ENCODE results near the gene UBAP1L.
A peak's percentile ranks its signal among the peaks of the same experiment; 100 is the strongest.
"Not testable (repeated sequence)": the region's sequence is repeated elsewhere in the genome, so short reads cannot be mapped to it uniquely, and the experiment has no call there.

UBAP1L gene

DNA sequence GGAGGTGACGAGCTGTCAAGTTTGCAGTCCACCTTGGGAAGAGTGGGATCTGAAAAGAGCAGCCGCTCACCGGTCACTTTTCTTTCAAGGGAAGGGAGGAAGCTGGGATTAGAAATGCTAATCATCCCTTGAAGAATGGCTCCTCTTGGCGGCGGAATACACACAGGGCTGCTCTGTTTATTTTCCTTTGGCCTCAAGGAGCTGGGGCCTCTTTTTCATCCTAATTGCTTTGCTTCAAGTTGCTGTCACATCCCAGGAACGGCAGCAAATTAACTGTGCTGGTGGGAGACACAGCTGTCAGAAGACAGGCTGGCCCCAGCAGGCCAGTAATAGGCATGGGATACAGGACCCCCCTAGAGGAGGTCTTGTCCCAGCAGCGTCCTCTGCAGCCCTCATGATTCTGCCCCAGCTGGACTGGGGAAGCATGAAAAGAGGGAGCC, 31.7 kb downstream of the UBAP1L start:
- no peak for DNase-seq (ENCODE audit: low spot score)

GRCh38 chr15:65082303-65082953, 32.6 kb downstream of the UBAP1L start:
- no peak for DNase-seq (ENCODE audit: low spot score)

- DNase-seq (ENCODE audit: low spot score): no peak
Observed at GRCh38 chr15:65081758-65082157, 33.2 kb downstream of the UBAP1L start.

GRCh38 chr15:65081270-65081669, 33.7 kb downstream of the UBAP1L start:
- no peak for DNase-seq (ENCODE audit: low spot score)

DNA sequence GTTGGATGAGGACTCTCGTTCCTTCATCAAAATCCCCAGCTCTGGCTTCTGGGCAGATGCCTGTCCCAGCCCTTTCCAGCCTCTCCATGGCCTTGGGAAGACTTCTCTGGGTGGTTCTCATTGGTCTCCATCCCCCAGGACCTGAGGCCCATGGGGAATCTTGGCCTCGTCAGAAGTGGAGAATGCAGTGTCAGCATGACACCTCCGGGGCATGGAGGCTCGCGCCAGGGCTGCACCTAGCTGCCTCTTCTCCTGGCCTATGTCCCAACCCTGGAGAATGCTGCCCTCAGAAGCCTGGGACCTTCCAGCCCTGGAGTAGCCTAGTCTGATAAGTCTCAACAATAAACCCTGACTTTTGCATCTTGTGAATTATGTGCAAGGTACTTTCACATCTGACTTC, 35.4 kb downstream of the UBAP1L start:
- no peak for DNase-seq (ENCODE audit: low spot score)

DNA sequence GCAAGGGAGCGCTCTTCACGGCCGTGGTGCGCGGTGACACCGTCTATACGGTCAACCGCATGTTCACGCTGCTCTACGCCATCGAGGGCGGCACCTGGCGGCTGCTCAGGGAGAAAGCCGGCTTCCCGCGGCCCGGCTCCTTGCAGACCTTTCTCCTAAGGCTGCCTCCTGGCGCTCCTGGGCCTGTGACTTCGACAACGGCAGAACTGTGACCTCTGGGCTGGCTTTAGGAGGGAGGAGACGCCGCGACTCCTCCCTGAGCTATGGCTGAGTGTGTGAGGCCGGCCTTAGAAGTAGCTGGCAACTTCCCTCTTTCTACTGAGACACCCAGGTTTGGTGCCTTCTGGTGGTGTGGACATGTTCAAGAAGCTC, 37.0 kb downstream of the UBAP1L start:
- peak; percentile 84 for DNase-seq (ENCODE audit: low spot score)

- DNase-seq (ENCODE audit: low spot score): no peak
Observed at GRCh38 chr15:65077291-65077980, 37.6 kb downstream of the UBAP1L start.

DNA sequence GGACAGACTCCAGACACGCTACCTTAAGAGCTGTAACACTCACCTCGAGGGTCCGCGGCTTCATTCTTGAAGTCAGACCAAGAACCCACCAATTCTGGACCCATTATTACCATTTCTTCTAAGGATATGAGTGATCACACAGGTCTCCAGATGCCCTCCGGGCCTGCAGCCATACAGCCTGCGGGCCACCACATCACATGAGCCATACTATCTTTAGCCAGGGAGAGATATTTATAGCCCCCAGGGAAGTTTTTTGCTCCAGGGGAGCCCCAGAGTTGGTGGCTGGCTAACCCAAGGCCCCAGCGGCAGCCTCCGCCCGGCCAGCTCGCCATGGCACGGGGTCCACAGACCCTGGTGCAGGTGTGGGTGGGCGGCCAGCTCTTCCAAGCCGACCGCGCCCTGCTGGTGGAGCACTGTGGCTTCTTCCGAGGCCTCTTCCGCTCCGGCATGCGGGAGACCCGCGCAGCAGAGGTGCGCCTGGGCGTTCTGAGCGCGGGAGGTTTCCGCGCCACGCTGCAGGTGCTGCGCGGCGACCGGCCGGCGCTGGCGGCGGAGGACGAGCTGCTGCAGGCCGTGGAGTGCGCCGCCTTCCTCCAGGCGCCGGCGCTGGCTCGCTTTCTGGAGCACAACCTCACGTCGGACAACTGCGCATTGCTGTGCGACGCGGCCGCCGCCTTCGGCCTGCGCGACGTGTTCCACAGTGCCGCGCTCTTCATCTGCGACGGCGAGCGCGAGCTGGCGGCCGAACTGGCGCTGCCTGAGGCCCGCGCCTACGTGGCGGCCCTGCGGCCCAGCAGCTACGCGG, 38.3 kb downstream of the UBAP1L start, which contains the start of gene KBTBD13:
Gene KBTBD13, plus strand, starts transcription at position 261 of the 805 bp plus-strand sequence. Its CDS starts 70 bp downstream, at position 331.
- no peak for DNase-seq (ENCODE audit: low spot score)

- not testable (repeated sequence) for DNase-seq (ENCODE audit: low spot score)
Observed at GRCh38 chr15:65075607-65076395, 39.2 kb downstream of the UBAP1L start.

DNA sequence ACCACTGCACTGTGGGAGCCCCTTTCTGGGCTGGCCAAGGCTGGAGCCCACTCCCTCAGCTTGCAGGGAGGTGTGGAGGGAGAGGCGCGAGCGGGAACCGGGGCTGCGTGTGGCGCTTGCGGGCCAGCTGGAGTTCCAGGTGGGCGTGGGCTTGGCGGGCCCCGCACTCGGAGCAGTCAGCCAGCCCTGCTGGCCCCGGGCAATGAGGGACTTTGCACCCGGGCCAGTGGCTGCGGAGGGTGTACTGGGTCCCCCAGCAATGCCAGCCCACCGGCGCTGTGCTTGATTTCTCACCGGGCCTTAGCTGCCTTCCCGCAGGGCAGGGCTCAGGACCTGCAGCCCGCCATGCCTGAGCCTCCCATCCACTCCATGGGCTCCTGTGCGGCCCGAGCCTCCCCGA, 40.1 kb downstream of the UBAP1L start:
- DNase-seq (ENCODE audit: low spot score): not testable (repeated sequence)

GRCh38 chr15:65072617-65073016, 42.4 kb downstream of the UBAP1L start:
- DNase-seq (ENCODE audit: low spot score): no peak

DNA sequence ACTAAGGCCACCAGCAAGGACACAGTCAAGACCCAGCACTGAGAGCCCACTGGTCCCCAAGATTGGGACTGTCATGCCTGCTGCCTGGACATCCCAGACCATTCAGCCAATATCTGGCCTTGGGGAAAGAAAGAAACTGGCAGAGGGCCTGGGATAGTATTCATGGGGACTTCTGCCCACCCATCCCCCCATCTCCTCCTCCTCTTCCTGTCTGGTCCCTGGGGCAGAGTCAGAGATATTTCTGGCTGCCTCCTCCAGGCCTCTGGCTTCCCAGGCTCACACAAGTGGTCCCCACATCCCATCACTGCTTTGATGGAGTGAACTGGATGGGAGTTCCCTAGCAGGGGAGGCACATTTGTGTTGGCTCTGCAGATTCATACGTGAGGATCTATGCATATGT, 43.0 kb downstream of the UBAP1L start:
- no peak for DNase-seq (ENCODE audit: low spot score)

- no peak for DNase-seq (ENCODE audit: low spot score)
Observed at GRCh38 chr15:65071381-65071811, 43.6 kb downstream of the UBAP1L start.

DNA sequence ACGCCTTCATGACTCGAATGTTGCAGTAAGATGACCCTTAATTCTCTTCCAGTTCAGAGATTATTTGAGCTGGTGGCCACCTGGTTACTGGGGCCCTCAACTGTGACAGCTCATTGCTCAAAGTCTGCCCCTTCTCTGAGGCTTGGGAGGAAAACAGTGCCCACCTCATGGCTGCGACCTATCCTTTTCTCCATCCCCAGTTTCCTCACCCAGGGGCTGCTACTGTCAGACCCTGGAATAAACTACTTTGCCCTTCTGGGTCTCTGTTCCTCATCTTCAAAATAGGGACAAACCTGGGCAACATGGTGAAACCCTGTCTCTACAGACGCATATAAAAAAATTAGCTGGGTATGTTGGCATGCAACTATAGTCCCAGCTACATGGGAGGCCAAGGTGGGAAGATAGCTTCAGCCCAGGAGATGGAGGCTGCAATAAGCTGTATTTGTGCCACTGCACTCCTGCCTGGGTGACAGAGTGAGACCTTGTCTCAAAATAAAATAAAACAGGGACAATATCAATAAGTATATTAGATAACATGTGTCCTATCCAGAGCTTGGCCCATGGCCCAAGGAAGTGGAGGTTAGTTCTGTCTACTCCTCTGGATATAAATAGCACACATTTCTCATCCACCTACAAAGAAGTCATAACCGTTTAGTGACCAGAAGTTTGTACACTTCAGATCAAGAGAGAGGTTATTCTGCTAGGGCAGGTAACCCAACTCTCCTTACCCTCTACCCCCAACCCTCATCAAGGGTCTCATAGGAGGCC, 45.0 kb downstream of the UBAP1L start:
- no peak for DNase-seq (ENCODE audit: low spot score)

DNA sequence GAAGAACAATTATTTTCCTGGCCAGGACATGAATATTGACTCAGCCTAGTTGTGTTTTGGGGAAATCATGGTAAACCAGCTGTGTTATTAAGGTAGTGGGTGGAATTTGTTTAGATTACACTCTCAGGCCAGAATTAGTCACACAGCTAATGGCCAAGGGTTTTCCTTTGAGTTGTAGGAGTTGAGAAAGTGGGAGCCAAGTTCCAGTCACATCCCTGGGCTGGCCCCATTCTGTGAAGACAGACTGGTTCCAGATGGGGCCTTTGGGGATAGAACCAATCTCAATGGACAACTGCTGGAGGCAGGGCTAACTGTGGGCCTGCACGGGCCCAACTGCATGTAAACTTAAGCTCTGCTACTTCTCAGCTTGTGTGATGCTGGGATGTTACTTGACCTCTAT, 45.8 kb downstream of the UBAP1L start:
- peak; percentile 78 for DNase-seq (ENCODE audit: low spot score)

GRCh38 chr15:65068403-65068788, 46.6 kb downstream of the UBAP1L start:
- DNase-seq (ENCODE audit: low spot score): no peak

GRCh38 chr15:65067645-65068402, 47.2 kb downstream of the UBAP1L start, which contains the start of gene RASL12:
TSS of gene RASL12 (minus strand) at chr15:65067991. CDS start at chr15:65067835, 156 bp downstream.
- DNase-seq (ENCODE audit: low spot score): peak; percentile 50

DNA sequence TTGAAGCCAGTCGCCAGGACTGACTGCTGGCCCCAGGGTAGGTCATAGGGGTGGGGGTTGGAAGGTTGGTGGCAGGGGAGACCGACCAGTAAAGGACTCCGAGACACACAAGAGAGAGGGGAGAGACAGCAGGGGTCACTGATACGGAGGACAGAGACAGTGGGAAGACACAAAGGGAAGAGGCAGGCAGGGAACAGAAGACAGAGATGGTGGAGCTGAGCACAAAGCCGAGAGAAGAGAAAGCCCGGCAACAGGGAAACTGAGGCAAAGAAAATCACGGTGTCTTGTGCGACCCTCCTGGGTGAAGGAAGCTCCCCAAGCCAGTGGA, 47.7 kb downstream of the UBAP1L start:
- DNase-seq (ENCODE audit: low spot score): no peak

- no peak for DNase-seq (ENCODE audit: low spot score)
Observed at GRCh38 chr15:65066635-65067316, 48.2 kb downstream of the UBAP1L start.
